ENCODE data around the gene CAPZA1. TPM values are rescaled to one million over a fixed set of nuclear protein-coding genes. Genes with fewer than 3 reads are reported as not detected.

The CAPZA1 gene
- 116 and 143 TPM in 2 replicates for total RNA-seq (2014; rRNA removed; shearing (Covaris generic))

GRCh38 chr1:112619518-112620376, at the start of gene CAPZA1:
Gene CAPZA1 (plus strand): TSS chr1:112619832. CDS start chr1:112619845, 13 bp downstream.
- Histone ChIP-seq H3K4me3 (ENCODE audit: insufficient read depth, low read depth, low read length) (peak within 1 kb of the TSS; percentile 74), H3K36me3 (replicated peaks; ENCODE audit: control insufficient read depth, insufficient read depth, low read length) (no peaks in the 10 kb centered on the region; the same call in none of the 2 replicates), H3K27me3 (ENCODE audit: control insufficient read depth, insufficient read depth, low read length) (no peaks in the 10 kb centered on the region)
- DNase-seq, result peak; percentile 91

GRCh38 chr1:112575154-112575804, 44.4 kb upstream of the CAPZA1 start:
- H3K36me3 ChIP-seq (replicated peaks; ENCODE audit: control insufficient read depth, insufficient read depth, low read length), result no peaks in the 10 kb centered on the region
- no peaks in the 10 kb centered on the region for H3K27me3 ChIP-seq (ENCODE audit: control insufficient read depth, insufficient read depth, low read length)
- no peak for DNase-seq
- H3K4me3 ChIP-seq (ENCODE audit: insufficient read depth, low read depth, low read length), result no peak overlapping the region

GRCh38 chr1:112576240-112576639, 43.4 kb upstream of the CAPZA1 start:
- Histone ChIP-seq H3K4me3 (ENCODE audit: insufficient read depth, low read depth, low read length) (no peak overlapping the region), H3K36me3 (replicated peaks; ENCODE audit: control insufficient read depth, insufficient read depth, low read length) (no peaks in the 10 kb centered on the region), H3K27me3 (ENCODE audit: control insufficient read depth, insufficient read depth, low read length) (no peaks in the 10 kb centered on the region)
- no peak for DNase-seq

- no peaks in the 10 kb centered on the region for H3K36me3 ChIP-seq (replicated peaks; ENCODE audit: control insufficient read depth, insufficient read depth, low read length)
- DNase-seq, result no peak
- no peak overlapping the region for H3K4me3 ChIP-seq (ENCODE audit: insufficient read depth, low read depth, low read length)
- no peaks in the 10 kb centered on the region for H3K27me3 ChIP-seq (ENCODE audit: control insufficient read depth, insufficient read depth, low read length)
These were observed 39.7 kb upstream of the CAPZA1 start for GRCh38 chr1:112579801-112580510.

- Histone ChIP-seq H3K36me3 (replicated peaks; ENCODE audit: control insufficient read depth, insufficient read depth, low read length) (no peaks in the 10 kb centered on the region), H3K4me3 (ENCODE audit: insufficient read depth, low read depth, low read length) (no peak overlapping the region), H3K27me3 (ENCODE audit: control insufficient read depth, insufficient read depth, low read length) (no peaks in the 10 kb centered on the region)
- no peak for DNase-seq
These were observed 37.9 kb upstream of the CAPZA1 start for GRCh38 chr1:112581586-112582192.

GRCh38 chr1:112583366-112583765, 36.3 kb upstream of the CAPZA1 start:
- no peak overlapping the region for H3K4me3 ChIP-seq (ENCODE audit: insufficient read depth, low read depth, low read length)

GRCh38 chr1:112589766-112590165, 29.9 kb upstream of the CAPZA1 start:
- DNase-seq, result no peak
- H3K36me3 ChIP-seq (replicated peaks; ENCODE audit: control insufficient read depth, insufficient read depth, low read length), result no peaks in the 10 kb centered on the region
- H3K4me3 ChIP-seq (ENCODE audit: insufficient read depth, low read depth, low read length), result no peak overlapping the region
- no peaks in the 10 kb centered on the region for H3K27me3 ChIP-seq (ENCODE audit: control insufficient read depth, insufficient read depth, low read length)

More at GRCh38 chr1:112583366-112583765, 36.3 kb upstream of the CAPZA1 start:
- no peak for DNase-seq
- no peaks in the 10 kb centered on the region for H3K27me3 ChIP-seq (ENCODE audit: control insufficient read depth, insufficient read depth, low read length)
- H3K36me3 ChIP-seq (replicated peaks; ENCODE audit: control insufficient read depth, insufficient read depth, low read length), result no peaks in the 10 kb centered on the region

- Histone ChIP-seq H3K36me3 (replicated peaks; ENCODE audit: control insufficient read depth, insufficient read depth, low read length) (no peaks in the 10 kb centered on the region), H3K27me3 (ENCODE audit: control insufficient read depth, insufficient read depth, low read length) (no peaks in the 10 kb centered on the region), H3K4me3 (ENCODE audit: insufficient read depth, low read depth, low read length) (no peak overlapping the region)
- DNase-seq, result no peak
These were observed 25.3 kb upstream of the CAPZA1 start for GRCh38 chr1:112594208-112594876.

GRCh38 chr1:112599477-112599876, 20.2 kb upstream of the CAPZA1 start:
- no peak for DNase-seq
- Histone ChIP-seq H3K4me3 (ENCODE audit: insufficient read depth, low read depth, low read length) (no peak overlapping the region), H3K27me3 (ENCODE audit: control insufficient read depth, insufficient read depth, low read length) (no peaks in the 10 kb centered on the region), H3K36me3 (replicated peaks; ENCODE audit: control insufficient read depth, insufficient read depth, low read length) (no peaks in the 10 kb centered on the region)

GRCh38 chr1:112603012-112603411, 16.6 kb upstream of the CAPZA1 start:
- Histone ChIP-seq H3K27me3 (ENCODE audit: control insufficient read depth, insufficient read depth, low read length) (no peaks in the 10 kb centered on the region), H3K36me3 (replicated peaks; ENCODE audit: control insufficient read depth, insufficient read depth, low read length) (peaks cover 5% of the 10 kb centered on the region), H3K4me3 (ENCODE audit: insufficient read depth, low read depth, low read length) (no peak overlapping the region)
- DNase-seq, result no peak

GRCh38 chr1:112603541-112603940, 16.1 kb upstream of the CAPZA1 start:
- H3K4me3 ChIP-seq (ENCODE audit: insufficient read depth, low read depth, low read length), result no peak overlapping the region
- H3K27me3 ChIP-seq (ENCODE audit: control insufficient read depth, insufficient read depth, low read length), result no peaks in the 10 kb centered on the region
- DNase-seq, result no peak
- H3K36me3 ChIP-seq (replicated peaks; ENCODE audit: control insufficient read depth, insufficient read depth, low read length), result peaks cover 5% of the 10 kb centered on the region

- Histone ChIP-seq H3K4me3 (ENCODE audit: insufficient read depth, low read depth, low read length) (no peak overlapping the region), H3K36me3 (replicated peaks; ENCODE audit: control insufficient read depth, insufficient read depth, low read length) (peaks cover 9% of the 10 kb centered on the region), H3K27me3 (ENCODE audit: control insufficient read depth, insufficient read depth, low read length) (no peaks in the 10 kb centered on the region)
- no peak for DNase-seq
These were observed 13.9 kb upstream of the CAPZA1 start for GRCh38 chr1:112605633-112606327.

GRCh38 chr1:112614460-112615065, 5.1 kb upstream of the CAPZA1 start:
- peaks cover 4% of the 10 kb centered on the region for H3K36me3 ChIP-seq (replicated peaks; ENCODE audit: control insufficient read depth, insufficient read depth, low read length)
- DNase-seq, result no peak
- H3K4me3 ChIP-seq (ENCODE audit: insufficient read depth, low read depth, low read length), result no peak overlapping the region
- no peaks in the 10 kb centered on the region for H3K27me3 ChIP-seq (ENCODE audit: control insufficient read depth, insufficient read depth, low read length)

Data from H7 (cell line).